Neural crest cell (in vitro differentiated cells): ENCODE data around the gene RNASE8. TPM values are rescaled to one million over a fixed set of nuclear protein-coding genes. Genes with fewer than 3 reads are reported as not detected.

ENCODE experiments used
- DNase-seq: peaks from one replicate; pipeline ENCODE4 v3.0.0; 2021; ENCODE audit warnings: low read depth, mixed read lengths, low spot score
- H3K27ac Mint-ChIP-seq: one replicate; pipeline ENCODE4 v1.8.0; 2021; ENCODE audit warnings: mild to moderate bottlenecking, mixed read lengths; ENCODE audit not compliant: unreplicated experiment
- H3K27me3 Mint-ChIP-seq: 2 replicates; pipeline ENCODE4 v1.8.0; 2021; ENCODE audit warnings: low read depth, mild to moderate bottlenecking, mixed read lengths
- H3K36me3 Mint-ChIP-seq: 2 replicates; pipeline ENCODE4 v1.8.0; 2021; ENCODE audit warnings: low read depth, mild to moderate bottlenecking, mixed read lengths
- H3K4me1 Mint-ChIP-seq: 2 replicates; pipeline ENCODE4 v1.8.0; 2021; ENCODE audit warnings: mixed read lengths
- H3K4me3 Mint-ChIP-seq: one replicate; pipeline ENCODE4 v1.8.0; 2021; ENCODE audit warnings: mild to moderate bottlenecking, mixed read lengths
- H3K9me3 Mint-ChIP-seq: 2 replicates; pipeline ENCODE4 v1.8.0; 2021; ENCODE audit warnings: mixed read lengths
- CTCF ChIP-seq: fragments of 200-600 bp; sonication (generic); conservative IDR thresholded peaks from 2 replicates; pipeline ENCODE4 v1.5.0; 2021; ENCODE audit warnings: antibody characterized with exemption, mild to moderate bottlenecking
- total RNA-seq: library from RNA; stranded (reverse); gene quantifications from 2 replicates; pipeline ENCODE4 v1.2.1, GENCODE V29; 2021

RNASE8 gene
- total RNA-seq, 1 donor from 2014 or later = not detected

GRCh38 chr14:21016413-21017190 lies 41.0 kb upstream of the RNASE8 start:
- TF ChIP-seq CTCF = no peak
- H3K36me3 Mint-ChIP-seq = no peaks in the 10 kb centered on the region
- no peak overlapping the region for H3K4me3 Mint-ChIP-seq
- H3K27ac Mint-ChIP-seq = no peak overlapping the region
- H3K9me3 Mint-ChIP-seq = no peaks in the 10 kb centered on the region
- peaks cover 20% of the 10 kb centered on the region for H3K27me3 Mint-ChIP-seq
- no peak for DNase-seq
- H3K4me1 Mint-ChIP-seq = peaks cover 6% of the 10 kb centered on the region

DNA sequence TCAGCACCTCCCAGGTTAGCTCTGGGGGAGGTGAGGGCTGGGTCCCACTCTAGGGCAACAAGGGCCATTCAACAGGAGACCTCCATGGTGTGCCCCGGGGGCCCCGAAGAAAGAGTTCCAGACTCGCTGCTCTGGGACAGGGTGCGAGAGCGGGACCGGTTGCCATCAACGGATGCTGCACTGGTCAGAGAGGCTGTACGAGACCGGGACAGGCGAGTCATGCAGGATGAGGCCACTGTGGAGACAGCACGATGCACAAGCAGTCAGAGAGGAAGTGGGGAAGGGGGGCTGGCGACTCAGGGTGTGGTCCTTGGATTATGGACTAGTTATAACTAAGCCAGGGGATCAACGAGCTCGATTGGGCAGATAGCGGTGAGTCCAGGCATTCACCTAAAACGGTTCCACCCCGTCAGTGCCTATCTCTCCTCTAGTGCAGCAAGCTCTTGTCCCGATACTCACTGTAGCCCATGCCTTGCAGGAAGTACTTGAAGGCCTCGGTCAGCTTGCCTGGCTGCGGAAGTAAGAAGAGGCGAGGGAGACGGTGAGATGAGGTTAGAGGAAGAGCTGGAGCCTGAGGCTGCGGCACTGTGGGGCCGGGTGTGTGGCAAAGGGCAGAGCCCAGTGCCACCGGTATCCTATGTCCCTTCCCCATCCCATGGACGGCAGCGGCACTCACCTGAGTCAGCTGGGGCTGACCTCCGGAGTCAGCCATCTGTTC lies 39.9 kb upstream of the RNASE8 start:
- no peak for TF ChIP-seq CTCF
- peaks cover 7% of the 10 kb centered on the region for H3K4me1 Mint-ChIP-seq
- no peak for DNase-seq
- H3K36me3 Mint-ChIP-seq = no peaks in the 10 kb centered on the region
- no peak overlapping the region for H3K4me3 Mint-ChIP-seq
- H3K27ac Mint-ChIP-seq = no peak overlapping the region
- H3K9me3 Mint-ChIP-seq = no peaks in the 10 kb centered on the region
- peaks cover 20% of the 10 kb centered on the region for H3K27me3 Mint-ChIP-seq

- no peak overlapping the region for H3K27ac Mint-ChIP-seq
- H3K27me3 Mint-ChIP-seq = peaks cover 20% of the 10 kb centered on the region
- no peak overlapping the region for H3K4me3 Mint-ChIP-seq
- no peak for TF ChIP-seq CTCF
- no peaks in the 10 kb centered on the region for H3K9me3 Mint-ChIP-seq
- no peak for DNase-seq
- peaks cover 10% of the 10 kb centered on the region for H3K4me1 Mint-ChIP-seq
- no peaks in the 10 kb centered on the region for H3K36me3 Mint-ChIP-seq
Measured at GRCh38 chr14:21018286-21018685, 39.3 kb upstream of the RNASE8 start.

DNA sequence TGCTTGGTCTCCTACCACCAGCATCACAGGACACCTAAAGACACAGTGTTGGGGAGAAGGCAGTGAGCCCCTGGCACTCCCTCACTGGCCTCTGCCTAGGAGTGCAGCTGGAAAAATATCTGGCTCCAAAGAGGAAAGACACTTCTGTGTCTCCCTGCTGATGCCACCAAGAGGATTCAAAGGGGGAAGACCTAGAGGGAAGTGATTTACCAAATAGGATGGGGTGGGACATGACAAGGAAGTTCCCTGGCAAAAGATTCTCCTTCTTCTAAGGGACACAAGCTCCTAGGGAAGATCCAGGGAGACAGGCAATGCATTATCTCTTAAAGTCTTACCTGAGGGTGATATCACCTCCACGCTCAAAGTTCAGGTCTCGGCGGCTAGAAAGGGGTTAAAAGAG lies 38.8 kb upstream of the RNASE8 start:
- no peak for TF ChIP-seq CTCF
- peak overlapping the region; percentile 7 for H3K4me3 Mint-ChIP-seq
- H3K27me3 Mint-ChIP-seq = peaks cover 25% of the 10 kb centered on the region
- DNase-seq = no peak
- no peak overlapping the region for H3K27ac Mint-ChIP-seq
- H3K36me3 Mint-ChIP-seq = no peaks in the 10 kb centered on the region
- H3K9me3 Mint-ChIP-seq = no peaks in the 10 kb centered on the region
- H3K4me1 Mint-ChIP-seq = peaks cover 13% of the 10 kb centered on the region

GRCh38 chr14:21019366-21019765 lies 38.3 kb upstream of the RNASE8 start:
- no peak for DNase-seq
- H3K4me1 Mint-ChIP-seq = peaks cover 19% of the 10 kb centered on the region
- H3K36me3 Mint-ChIP-seq = no peaks in the 10 kb centered on the region
- H3K27ac Mint-ChIP-seq = no peak overlapping the region
- peak overlapping the region; percentile 7 for H3K4me3 Mint-ChIP-seq
- no peak for TF ChIP-seq CTCF
- no peaks in the 10 kb centered on the region for H3K9me3 Mint-ChIP-seq
- H3K27me3 Mint-ChIP-seq = peaks cover 31% of the 10 kb centered on the region
